Right lobe of liver (tissue), 6 donors: Measurements from ENCODE around the gene RPS5. TPM values are rescaled to one million over a fixed set of nuclear protein-coding genes. Genes with fewer than 3 reads are reported as not detected.

Source experiments
- ATAC-seq, 4 donors: fragments of 200-7000 bp; cut with Tn5 transposase; one replicate each; pipeline ENCODE4 v1.9.1; 2020; ENCODE audit warnings: mild to moderate bottlenecking in 4 of 4, moderate library complexity in 4 of 4
- DNase-seq, 3 donors: peaks; one replicate each; pipeline ENCODE4 v3.0.0-alpha.2; 2020
- H3K27ac ChIP-seq, 3 donors: fragments of 200-600 bp; one replicate each; pipeline ENCODE4 v1.8.0; 2022
- H3K27me3 ChIP-seq, 2 donors: fragments of 200-600 bp; one replicate each; pipeline ENCODE4 v1.8.0; 2022
- H3K36me3 ChIP-seq, 4 donors: fragments of 200-600 bp; sonication (generic) in 1 of 4; one replicate each; pipeline versions ENCODE4 v1.5.1 to v1.8.0; 2017 to 2022; ENCODE audit warnings: control low read depth in 1 of 4
- H3K4me1 ChIP-seq, 4 donors: fragments of 200-600 bp; sonication (generic) in 1 of 4; one replicate each; pipeline versions ENCODE4 v1.5.1 to v1.8.0; 2017 to 2022; ENCODE audit warnings: control low read depth in 1 of 4
- H3K4me3 ChIP-seq, 3 donors: fragments of 200-600 bp; one replicate each; pipeline ENCODE4 v1.8.0; 2022
- H3K9me3 ChIP-seq, 4 donors: fragments of 200-600 bp; sonication (generic) in 1 of 4; one replicate each; pipeline versions ENCODE4 v1.5.1 to v1.8.0; 2017 to 2022; ENCODE audit warnings: control low read depth in 1 of 4
- POLR2A ChIP-seq: fragments of 450-650 bp; IDR thresholded peaks from one replicate; pipeline ENCODE4 v1.6.1; 2017; ENCODE audit warnings: antibody characterized with exemption, mild to moderate bottlenecking
- WGBS: methylation state at CpG from one replicate; pipeline ENCODE4 v1.1.6; 2018; ENCODE audit warnings: low coverage, low lambda C conversion rate; ENCODE audit not compliant: insufficient coverage; ENCODE audit errors: missing lambda C conversion rate; 5-methylcytosine and 5-hydroxymethylcytosine counted together
- intact Hi-C, 2 donors: fragments of 100-400 bp; cut with DNase I; formaldehyde crosslinking; loops; one replicate each; pipeline versions ENCODE4 v1.11.2 to v1.14.1; 2022
- total RNA-seq, 6 experiments: library from RNA; depleted of rRNA in 2 of 6; stranded (reverse); fragments of >200 nt in 2 of 6; fragmentation: NEBNext Ultra II Directional in 3 of 6; extraction: Animal tissue kit (Norgen Biotek cat#: 25700) in 3 of 6; gene quantifications; one replicate each; pipeline versions ENCODE4 v1.1.0 to v1.2.4, GENCODE V29; 2016 to 2023
- TF ChIP-seq, protein P1 (sequence below), 4 donors: fragments of 200-600 bp in 3 of 4; fragments of 450-650 bp in 1 of 4; IDR thresholded peaks; one replicate each; pipeline versions ENCODE4 v1.5.1 to v1.8.0; 2016 to 2022; ENCODE audit warnings: antibody characterized with exemption in 4 of 4, mild to moderate bottlenecking in 2 of 4
- donor health status: DM: no; HTN: yes; CAD: no.
- donor health status: DM: no; HTN: no; CAD: no.
- donor health status: DM: no; HTN: no; CAD: no.
- donor health status: DM: no; HTN: yes; CAD: no.
- donor health status: DM: no; HTN: yes; CAD: no.

Gene RPS5
- total RNA-seq, 6 experiments from 2014 or later, result 274 to 637 (median 304) TPM

DNA sequence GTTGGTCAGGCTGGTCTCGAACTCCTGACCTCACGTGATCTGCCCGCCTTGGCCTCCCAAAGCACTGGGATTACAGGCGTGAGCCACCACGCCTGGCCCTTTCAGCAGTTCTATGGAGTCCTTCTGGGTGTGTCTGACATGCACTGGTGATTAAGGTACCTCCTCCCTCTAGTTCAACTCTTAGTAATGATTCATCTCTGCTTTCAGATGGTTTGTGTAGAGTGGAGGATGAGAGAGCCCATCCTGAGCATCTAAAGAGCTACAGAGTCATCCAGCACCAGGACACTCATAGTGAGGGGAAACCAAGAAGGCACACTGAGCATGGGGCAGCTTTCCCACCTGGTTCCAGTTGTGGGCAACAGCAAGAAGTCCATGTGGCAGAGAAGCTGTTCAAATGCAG is 29.5 kb downstream of the RPS5 start:
- ATAC-seq (no peak), DNase-seq (no peak)
- Histone ChIP-seq H3K4me3 (no peak overlapping the region), H3K27ac (no peak overlapping the region), H3K27me3 (no peaks in the 10 kb centered on the region), H3K9me3 (no peaks in the 10 kb centered on the region), H3K36me3 (peaks cover 0 to 23% (median 12%) of the 10 kb centered on the region in 4 donors), H3K4me1 (no peaks in the 10 kb centered on the region)
- TF ChIP-seq POLR2A, result no peak
- TF ChIP-seq, protein P1, sequence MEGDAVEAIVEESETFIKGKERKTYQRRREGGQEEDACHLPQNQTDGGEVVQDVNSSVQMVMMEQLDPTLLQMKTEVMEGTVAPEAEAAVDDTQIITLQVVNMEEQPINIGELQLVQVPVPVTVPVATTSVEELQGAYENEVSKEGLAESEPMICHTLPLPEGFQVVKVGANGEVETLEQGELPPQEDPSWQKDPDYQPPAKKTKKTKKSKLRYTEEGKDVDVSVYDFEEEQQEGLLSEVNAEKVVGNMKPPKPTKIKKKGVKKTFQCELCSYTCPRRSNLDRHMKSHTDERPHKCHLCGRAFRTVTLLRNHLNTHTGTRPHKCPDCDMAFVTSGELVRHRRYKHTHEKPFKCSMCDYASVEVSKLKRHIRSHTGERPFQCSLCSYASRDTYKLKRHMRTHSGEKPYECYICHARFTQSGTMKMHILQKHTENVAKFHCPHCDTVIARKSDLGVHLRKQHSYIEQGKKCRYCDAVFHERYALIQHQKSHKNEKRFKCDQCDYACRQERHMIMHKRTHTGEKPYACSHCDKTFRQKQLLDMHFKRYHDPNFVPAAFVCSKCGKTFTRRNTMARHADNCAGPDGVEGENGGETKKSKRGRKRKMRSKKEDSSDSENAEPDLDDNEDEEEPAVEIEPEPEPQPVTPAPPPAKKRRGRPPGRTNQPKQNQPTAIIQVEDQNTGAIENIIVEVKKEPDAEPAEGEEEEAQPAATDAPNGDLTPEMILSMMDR (IDR thresholded peaks at IDR 0.05), result no peak
- intact Hi-C loops, result no loop called here
- WGBS, result no CpG with 5 or more reads among the region's 5 CpGs

DNA sequence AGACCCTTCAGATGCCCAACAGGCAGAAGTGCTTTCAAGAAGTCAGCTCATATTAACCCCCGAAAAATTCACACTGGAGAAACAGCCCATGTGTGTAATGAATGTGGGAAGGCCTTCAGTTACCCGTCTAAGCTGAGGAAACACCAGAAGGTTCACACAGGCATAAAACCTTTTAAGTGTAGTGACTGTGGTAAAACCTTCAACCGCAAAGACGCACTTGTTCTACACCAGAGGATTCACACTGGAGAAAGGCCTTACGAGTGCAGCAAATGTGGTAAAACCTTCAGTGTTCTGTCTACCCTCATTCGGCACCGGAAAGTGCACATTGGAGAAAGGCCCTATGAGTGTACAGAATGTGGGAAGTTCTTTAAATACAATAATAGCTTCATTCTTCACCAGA is 30.0 kb downstream of the RPS5 start:
- Histone ChIP-seq H3K4me3 (no peak overlapping the region), H3K27ac (no peak overlapping the region), H3K9me3 (no peaks in the 10 kb centered on the region), H3K36me3 (peaks cover 0 to 23% (median 12%) of the 10 kb centered on the region in 4 donors), H3K27me3 (no peaks in the 10 kb centered on the region), H3K4me1 (no peaks in the 10 kb centered on the region)
- no peak for DNase-seq
- WGBS, result 92% methylated on average over 7 of the region's 7 CpGs
- no peak for TF ChIP-seq POLR2A
- TF ChIP-seq, protein P1 (IDR thresholded peaks at IDR 0.05), result no peak
- ATAC-seq, result no peak
- intact Hi-C loops, result no loop called here

DNA sequence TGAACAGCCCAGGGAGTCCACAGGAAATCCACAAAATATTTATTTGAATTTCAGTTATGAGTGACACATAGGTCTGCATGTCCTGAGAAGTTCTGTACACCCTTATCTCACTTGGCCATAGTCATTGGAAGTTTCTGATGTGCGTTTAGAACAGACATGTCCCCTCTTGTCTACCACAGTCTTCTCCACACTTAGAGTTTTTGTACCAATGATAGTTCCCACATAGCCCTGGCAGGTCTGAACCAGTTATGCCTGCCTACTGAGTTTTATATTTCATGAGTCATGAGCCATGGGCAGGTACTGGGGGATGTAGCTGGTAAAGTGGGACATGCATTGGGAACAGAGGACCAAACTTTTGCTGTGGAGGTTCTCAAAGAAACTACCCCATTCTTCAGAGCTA is 41.5 kb downstream of the RPS5 start:
- Histone ChIP-seq H3K27me3 (no peaks in the 10 kb centered on the region), H3K4me1 (no peaks in the 10 kb centered on the region), H3K9me3 (peaks cover 0 to 56% (median 10%) of the 10 kb centered on the region in 4 donors), H3K27ac (no peak overlapping the region), H3K4me3 (no peak overlapping the region), H3K36me3 (peaks cover 0 to 5% (median 0%) of the 10 kb centered on the region in 4 donors)
- ATAC-seq, result no peak
- no peak for DNase-seq
- intact Hi-C loops, result no loop called here
- TF ChIP-seq, protein P1 (IDR thresholded peaks at IDR 0.05), result no peak
- no peak for TF ChIP-seq POLR2A
- no CpG with 5 or more reads among the region's 1 CpG for WGBS

DNA sequence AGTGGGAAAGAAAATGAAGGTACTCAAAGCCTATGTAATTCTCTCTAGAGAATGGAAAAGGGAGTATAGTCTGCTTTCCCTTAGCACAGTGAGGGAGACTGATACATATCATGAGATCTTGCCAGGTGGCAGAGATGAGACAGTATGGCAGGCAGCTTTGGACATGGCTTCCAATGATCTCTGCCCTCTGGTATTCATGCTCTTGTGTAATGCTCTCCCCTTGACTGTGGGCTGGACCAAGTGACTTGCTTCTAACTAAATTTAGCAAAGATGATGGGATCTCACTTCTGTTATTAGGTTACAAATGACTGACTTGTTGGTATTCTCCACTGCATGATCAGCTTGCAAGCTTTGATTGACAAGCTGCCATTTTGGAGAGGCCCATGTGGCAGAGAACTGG is 42.7 kb downstream of the RPS5 start:
- H3K27me3 ChIP-seq, result no peaks in the 10 kb centered on the region
- ATAC-seq (no peak), DNase-seq (no peak)
- H3K36me3 ChIP-seq, result peaks cover 0 to 16% (median 5%) of the 10 kb centered on the region in 4 donors
- H3K27ac ChIP-seq, result no peak overlapping the region
- intact Hi-C loops, result no loop called here
- H3K4me3 ChIP-seq, result no peak overlapping the region
- peaks cover 0 to 67% (median 14%) of the 10 kb centered on the region in 4 donors for H3K9me3 ChIP-seq
- TF ChIP-seq, protein P1 (IDR thresholded peaks at IDR 0.05), result no peak
- TF ChIP-seq POLR2A, result no peak
- no peaks in the 10 kb centered on the region for H3K4me1 ChIP-seq

DNA sequence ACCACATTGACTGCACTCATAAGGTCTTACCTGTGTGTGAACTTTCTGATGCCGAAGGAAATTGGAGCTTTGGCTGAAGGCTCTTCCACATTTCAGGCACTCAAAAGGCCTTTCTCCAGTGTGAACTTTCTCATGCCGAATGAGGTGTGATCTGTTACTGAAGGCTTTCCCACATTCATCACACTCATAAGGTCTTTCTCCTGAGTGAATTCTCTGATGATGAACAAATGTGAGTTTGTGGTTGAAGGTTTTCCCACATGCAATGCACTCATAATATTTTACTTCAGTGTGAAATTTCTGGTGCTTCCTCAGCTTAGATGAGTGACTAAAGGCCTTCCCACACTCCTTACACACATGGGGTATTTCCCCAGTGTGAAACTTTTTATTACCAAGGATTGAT is 47.1 kb downstream of the RPS5 start:
- DNase-seq (no peak), ATAC-seq (no peak)
- H3K27me3 ChIP-seq, result no peaks in the 10 kb centered on the region
- TF ChIP-seq POLR2A, result no peak
- TF ChIP-seq, protein P1 (IDR thresholded peaks at IDR 0.05), result no peak
- no peak overlapping the region for H3K27ac ChIP-seq
- H3K4me1 ChIP-seq, result peaks cover 0 to 3% (median 0%) of the 10 kb centered on the region in 4 donors
- no peak overlapping the region for H3K4me3 ChIP-seq
- H3K36me3 ChIP-seq, result peaks cover 0 to 33% (median 10%) of the 10 kb centered on the region in 4 donors
- H3K9me3 ChIP-seq, result peaks cover 0 to 70% (median 17%) of the 10 kb centered on the region in 4 donors
- intact Hi-C loops, result no loop called here
- no CpG with 5 or more reads among the region's 2 CpGs for WGBS
